ENCODE results near the gene MT1B.

DNA sequence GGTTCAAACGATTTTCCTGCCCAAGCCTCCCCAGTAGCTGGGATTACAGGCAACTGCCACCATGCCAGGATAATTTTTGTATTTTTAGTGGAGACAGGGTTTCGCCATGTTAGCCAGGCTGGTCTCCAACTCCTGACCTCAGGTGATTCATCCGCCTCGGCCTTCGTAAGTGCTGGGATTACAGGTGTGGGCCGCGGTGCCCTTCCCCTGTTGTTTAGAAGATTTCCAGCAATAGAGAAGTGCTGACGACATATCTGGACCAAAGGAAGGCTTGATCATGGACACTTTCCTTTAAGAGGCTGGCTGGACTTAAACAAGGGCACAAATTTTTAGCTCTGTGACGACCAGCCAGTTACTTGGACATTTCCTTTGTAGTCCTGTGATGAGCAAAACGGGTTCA, 20.5 kb upstream of the MT1B start:
- TF ChIP-seq POLR2A (IDR thresholded peaks at IDR 0.05) = no peak
- TF ChIP-seq CTCF (IDR thresholded peaks at IDR 0.05) = no peak

Measured in heart left ventricle (tissue), 13 donors.